ENCODE measurements around the gene POLD2.

- TF ChIP-seq YY1 (IDR thresholded peaks at IDR 0.05; ENCODE audit: insufficient read depth, insufficient read length) (no peak), ZNF274 (IDR thresholded peaks at IDR 0.05; ENCODE audit: low read depth, low read length) (no peak), SUZ12 (IDR thresholded peaks at IDR 0.05; ENCODE audit: extremely low read depth, insufficient read depth, insufficient read length) (no peak)
These were observed 32.1 kb upstream of the POLD2 start for GRCh38 chr7:44155191-44156185.

All from NT2/D1 (cell line).